ENCODE measurements around the gene LCK.
"Not testable (repeated sequence)": the region's sequence is repeated elsewhere in the genome, so short reads cannot be mapped to it uniquely, and the experiment has no call there.

Gene LCK

GRCh38 chr1:32240140-32240951, 10.7 kb upstream of the LCK start:
- DNase-seq, result peak; percentile 23 to 63 (median 55)

GRCh38 chr1:32241001-32241763, 9.9 kb upstream of the LCK start:
- DNase-seq, result peak in 2 of 5 experiments; percentile 21 to 50

- no peak for DNase-seq
Observed at GRCh38 chr1:32242341-32242851, 8.7 kb upstream of the LCK start.

- DNase-seq, result no peak
Observed at GRCh38 chr1:32246888-32247273, 4.2 kb upstream of the LCK start, which contains the start of gene FAM167B. Gene FAM167B, plus strand, starts transcription at chr1:32247222. Its CDS starts 200 bp downstream, at chr1:32247422.

- DNase-seq, result no peak
Observed at GRCh38 chr1:32247452-32247851, 3.6 kb upstream of the LCK start.

GRCh38 chr1:32247983-32248889, 2.8 kb upstream of the LCK start:
- peak; percentile 53 to 81 (median 69) for DNase-seq

- DNase-seq, result peak; percentile 38 to 97 (median 75)
Observed at GRCh38 chr1:32249831-32250525, 1.1 kb upstream of the LCK start.

- DNase-seq, result peak in 2 of 5 experiments; percentile 27 to 86
Observed at GRCh38 chr1:32255072-32256071, 4.3 kb downstream of the LCK start.

GRCh38 chr1:32256473-32257226, 5.6 kb downstream of the LCK start:
- peak in 2 of 5 experiments; percentile 13 to 81 for DNase-seq

- DNase-seq, result no peak
Observed at GRCh38 chr1:32257227-32257508, 6.1 kb downstream of the LCK start.

GRCh38 chr1:32263236-32263593, 12.2 kb downstream of the LCK start:
- DNase-seq, result not testable (repeated sequence)

- peak in 2 of 5 experiments; percentile 40 to 84 for DNase-seq
Observed at GRCh38 chr1:32263744-32264143, 12.7 kb downstream of the LCK start.

GRCh38 chr1:32265846-32266245, 14.8 kb downstream of the LCK start:
- DNase-seq, result no peak

- DNase-seq, result peak in 1 of 5 experiments; percentile 88
Observed at GRCh38 chr1:32266921-32267591, 16.0 kb downstream of the LCK start.

GRCh38 chr1:32269744-32270143, 18.7 kb downstream of the LCK start:
- DNase-seq, result no peak

- DNase-seq, result peak in 1 of 5 experiments; percentile 59
Observed at GRCh38 chr1:32272557-32273390, 21.7 kb downstream of the LCK start.

GRCh38 chr1:32273391-32274208, 22.5 kb downstream of the LCK start:
- DNase-seq, result peak; percentile 35 to 88 (median 75)
